ENCODE results near the gene WDR45.

DNA sequence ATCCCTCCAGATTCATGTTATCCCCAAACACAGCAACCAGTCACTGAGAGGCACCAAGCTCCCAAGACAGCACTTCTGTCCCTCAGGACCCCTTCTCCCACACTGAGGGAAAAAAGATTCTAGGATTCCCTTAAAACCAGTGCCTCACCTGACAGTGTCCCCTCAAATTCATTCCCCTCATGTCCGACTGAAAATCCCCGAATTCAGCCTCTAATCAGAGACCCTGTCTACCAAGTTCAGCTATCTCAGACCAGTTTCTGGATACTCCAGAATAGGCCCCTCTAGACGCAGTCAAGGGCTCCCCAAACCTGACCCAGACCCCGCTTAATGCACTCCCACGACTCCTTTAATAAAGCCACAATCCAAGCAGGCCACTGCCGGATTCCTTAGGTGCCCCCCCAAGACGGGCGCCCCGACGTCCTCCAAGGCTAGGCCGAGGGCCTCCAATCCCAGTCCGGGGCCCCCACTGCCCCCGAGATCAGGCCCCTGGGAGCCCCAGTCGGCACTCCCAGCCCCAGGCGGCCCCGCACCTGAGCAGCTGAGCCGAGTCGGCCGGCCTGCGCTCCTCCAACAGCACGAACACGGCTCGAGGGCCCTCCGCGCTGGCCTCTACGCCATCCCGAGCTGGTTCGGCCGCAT lies 37.0 kb downstream of the WDR45 start:
- TF ChIP-seq CTCF (IDR thresholded peaks at IDR 0.05; ENCODE audit: insufficient read depth, low read length) = no peak
- TF ChIP-seq POLR2AphosphoS5 (IDR thresholded peaks at IDR 0.05; ENCODE audit: low read depth) = no peak
- TF ChIP-seq REST (IDR thresholded peaks at IDR 0.05; ENCODE audit: insufficient replicate concordance, low read depth) = no peak
- TF ChIP-seq SPI1 (IDR thresholded peaks at IDR 0.05; ENCODE audit: borderline replicate concordance, low read depth) = no peak
- TF ChIP-seq GABPA (IDR thresholded peaks at IDR 0.05; ENCODE audit: low read depth) = no peak

Data from HL-60 (cell line).